Hepatocyte (in vitro differentiated cells): Measurements from ENCODE around the gene CYP26A1.

Experiments
- CTCF ChIP-seq: fragments of 200-600 bp; sonication (generic); IDR thresholded peaks from 2 replicates; pipeline ENCODE4 v1.5.1; 2016; ENCODE audit warnings: antibody characterized with exemption, mild to moderate bottlenecking; ENCODE audit not compliant: poor library complexity
- EZH2 ChIP-seq: fragments of 200-600 bp; sonication (generic); IDR thresholded peaks from 2 replicates; pipeline ENCODE4 v1.6.1; 2016; ENCODE audit warnings: antibody characterized with exemption, mild to moderate bottlenecking, borderline replicate concordance
- EZH2phosphoT487 ChIP-seq: fragments of 200-600 bp; sonication (generic); IDR thresholded peaks from one replicate; pipeline ENCODE4 v1.6.1; 2018; ENCODE audit warnings: antibody characterized with exemption, mild to moderate bottlenecking, low read depth, moderate library complexity; ENCODE audit not compliant: unreplicated experiment, severe bottlenecking

- TF ChIP-seq CTCF, result no peak
- TF ChIP-seq EZH2, result no peak
- no peak for TF ChIP-seq EZH2phosphoT487
These were observed 14.8 kb downstream of the CYP26A1 start for GRCh38 chr10:93088466-93088865.
